H1 (cell line): ENCODE results near the gene PRSS36. TPM values are rescaled to one million over a fixed set of nuclear protein-coding genes. Genes with fewer than 3 reads are reported as not detected.

Experiments used
- BACH1 ChIP-seq: IDR thresholded peaks from 2 replicates; pipeline ENCODE4 v1.6.1; 2012; ENCODE audit warnings: low read length, improper control_type of control experiment
- BRCA1 ChIP-seq: IDR thresholded peaks from 2 replicates; pipeline ENCODE4 v1.6.1; 2012; ENCODE audit warnings: low read depth, low read length, improper control_type of control experiment
- CBX5 ChIP-seq: fragments of 300-800, 300-1000 bp; sonication (generic); IDR thresholded peaks from 2 replicates; pipeline ENCODE4 v1.7.1; 2016; ENCODE audit warnings: antibody characterized with exemption, low read length, low read depth
- CBX8 ChIP-seq: fragments of 300-800, 300-1000 bp; sonication (generic); IDR thresholded peaks from 2 replicates; pipeline ENCODE4 v1.7.1; 2016; ENCODE audit warnings: low read depth, low read length, borderline replicate concordance
- CHD2 ChIP-seq: IDR thresholded peaks from 2 replicates; pipeline ENCODE4 v1.6.1; 2012; ENCODE audit warnings: low read length, improper control_type of control experiment
- CREB1 ChIP-seq: IDR thresholded peaks from 2 replicates; pipeline ENCODE4 v1.6.1; 2012; ENCODE audit warnings: inconsistent platforms
- EGR1 ChIP-seq: IDR thresholded peaks from 2 replicates; pipeline ENCODE4 v1.6.1; 2011; ENCODE audit warnings: low read depth, low read length, borderline replicate concordance
- GABPA ChIP-seq: IDR thresholded peaks from 2 replicates; pipeline ENCODE4 v1.6.1; 2011; ENCODE audit warnings: mild to moderate bottlenecking, low read length, moderate library complexity, borderline replicate concordance; ENCODE audit not compliant: insufficient read depth
- JUN ChIP-seq: IDR thresholded peaks from 2 replicates; pipeline ENCODE4 v1.6.1; 2011; ENCODE audit warnings: low read depth, mild to moderate bottlenecking, improper control_type of control experiment, low read length
- KDM1A ChIP-seq: fragments of 200-600, 300-600 bp; sonication (generic); IDR thresholded peaks from 2 replicates; pipeline ENCODE4 v1.7.1; 2016; ENCODE audit warnings: mild to moderate bottlenecking, low read length, borderline replicate concordance
- KDM4A ChIP-seq: IDR thresholded peaks from one replicate; pipeline ENCODE4 v1.7.1; 2012; ENCODE audit warnings: low read depth, mild to moderate bottlenecking, moderate library complexity, low read length, inconsistent platforms; ENCODE audit not compliant: severe bottlenecking
- MAFK ChIP-seq: IDR thresholded peaks from 2 replicates; pipeline ENCODE4 v1.6.1; 2012; ENCODE audit warnings: low read depth, mild to moderate bottlenecking, improper control_type of control experiment, low read length
- NANOG ChIP-seq: IDR thresholded peaks from 2 replicates; pipeline ENCODE4 v1.6.1; 2011; ENCODE audit warnings: low read length, low read depth, mild to moderate bottlenecking, inconsistent platforms; ENCODE audit not compliant: insufficient read depth, poor library complexity, severe bottlenecking
- NRF1 ChIP-seq: IDR thresholded peaks from 2 replicates; pipeline ENCODE4 v1.6.1; 2011; ENCODE audit warnings: mild to moderate bottlenecking, low read depth, low read length, improper control_type of control experiment
- PHF8 ChIP-seq: fragments of 200-600 bp; sonication (generic); conservative IDR thresholded peaks from 2 replicates; pipeline ENCODE4 v1.7.1; 2012; ENCODE audit warnings: low read depth, mild to moderate bottlenecking, inconsistent platforms, low read length, moderate library complexity
- RAD21 ChIP-seq, 2 experiments: IDR thresholded peaks in 1 of 2; conservative IDR thresholded peaks in 1 of 2; 2 replicates each; pipeline ENCODE4 v1.6.1; 2011; ENCODE audit warnings: low read depth in 2 of 2, low read length in 2 of 2, improper control_type of control experiment in 1 of 2, inconsistent platforms in 1 of 2, mild to moderate bottlenecking in 1 of 2, moderate library complexity in 1 of 2
- RXRA ChIP-seq: IDR thresholded peaks from 2 replicates; pipeline ENCODE4 v1.6.1; 2011; ENCODE audit warnings: low read depth, mild to moderate bottlenecking, low read length, moderate library complexity; ENCODE audit not compliant: insufficient read depth
- SIRT6 ChIP-seq: IDR thresholded peaks from one replicate; pipeline ENCODE4 v1.7.1; 2012; ENCODE audit warnings: low read length, inconsistent platforms
- SP4 ChIP-seq: IDR thresholded peaks from 2 replicates; pipeline ENCODE4 v1.6.1; 2012; ENCODE audit warnings: low read length, inconsistent platforms
- SUZ12 ChIP-seq: fragments of 200-600 bp; sonication (generic); IDR thresholded peaks from 2 replicates; pipeline ENCODE4 v1.6.1; 2012; ENCODE audit warnings: mild to moderate bottlenecking, inconsistent platforms, low read length, moderate library complexity, mixed read lengths
- TBP ChIP-seq: IDR thresholded peaks from 2 replicates; pipeline ENCODE4 v1.6.1; 2011; ENCODE audit warnings: low read depth, low read length, improper control_type of control experiment
- YY1 ChIP-seq: IDR thresholded peaks from 2 replicates; pipeline ENCODE4 v1.6.1; 2011; ENCODE audit warnings: low read depth, mild to moderate bottlenecking, low read length
- ZNF274 ChIP-seq: IDR thresholded peaks from 2 replicates; pipeline ENCODE4 v1.7.0; 2012; ENCODE audit warnings: low read length, borderline replicate concordance; ENCODE audit errors: extremely low read depth
- polyA plus RNA-seq, 7 experiments: library from polyadenylated mRNA; depleted of rRNA in 3 of 7; stranded (reverse) in 5 of 7; unstranded in 2 of 7; fragments of >200 nt in 5 of 7; fragments of 200-250 nt in 2 of 7; gene quantifications; 1 replicate in 5 of 7; 2 replicates in 1 of 7; 4 replicates in 1 of 7; pipeline versions ENCODE4 v1.2.1 to v1.2.3, GENCODE V29; 2011 to 2013; ENCODE audit warnings: missing spikeins in 2 of 7, mixed read lengths in 2 of 7
- total RNA-seq: library from RNA; stranded (reverse); fragmentation: NEBNext Ultra II Directional; extraction: Animal tissue kit (Norgen Biotek cat#: 25700); gene quantifications from 2 replicates; pipeline ENCODE4 v1.2.1, GENCODE V29; 2021
- TF ChIP-seq, protein P1 (sequence below), 3 experiments: IDR thresholded peaks; 1 replicate in 2 of 3; 2 replicates in 1 of 3; pipeline versions ENCODE4 v1.5.1 to v1.6.1; 2011; ENCODE audit warnings: low read length in 3 of 3, mild to moderate bottlenecking in 3 of 3, inconsistent platforms in 2 of 3, low read depth in 1 of 3, moderate library complexity in 1 of 3; ENCODE audit not compliant: insufficient read depth in 1 of 3; ENCODE audit errors: control extremely low read depth in 1 of 3

Gene PRSS36
- total and polyA plus RNA-seq, 2 of the 8 experiments (the other 6 are each of a cell fraction or from before 2014, with no cell fraction given), result 1.3 to 1.9 TPM

DNA sequence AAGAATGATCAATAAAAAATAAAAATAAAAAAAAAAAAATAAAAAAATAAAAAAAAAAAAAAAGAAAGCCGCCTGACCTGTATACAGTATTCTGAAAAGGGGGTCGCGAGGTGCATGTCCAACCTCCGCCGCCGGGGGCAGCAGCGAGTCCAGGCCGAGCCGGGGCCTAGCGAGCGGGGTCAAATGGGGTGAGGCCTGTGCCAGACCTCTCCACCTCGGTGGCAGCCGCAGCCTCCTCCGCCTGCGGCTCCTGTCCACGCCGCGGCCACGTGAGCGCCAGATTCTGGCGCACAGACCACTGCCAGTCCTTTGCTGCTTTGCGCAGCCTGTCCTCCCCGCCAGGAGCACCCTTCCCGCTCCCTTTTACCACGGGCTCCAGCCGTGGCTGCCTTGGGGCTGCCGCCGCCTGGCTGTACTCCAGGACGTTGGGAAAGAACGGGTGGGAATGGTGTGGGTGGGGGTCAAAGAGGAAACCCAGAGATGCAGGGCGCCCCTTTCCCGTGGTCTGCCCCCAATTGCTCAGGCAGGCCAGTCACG, 44.1 kb downstream of the PRSS36 start (continued):
- no peak for TF ChIP-seq KDM1A
- TF ChIP-seq RXRA, result peak; percentile 85
- TF ChIP-seq SP4, result no peak
- no peak for TF ChIP-seq KDM4A
- no peak for TF ChIP-seq CBX5
- peak; percentile 53; the same call in 1 of the 2 replicates for TF ChIP-seq BACH1
- no peak for TF ChIP-seq SIRT6
- no peak for TF ChIP-seq JUN
- no peak for TF ChIP-seq MAFK
- no peak for TF ChIP-seq NRF1
- TF ChIP-seq GABPA, result no peak
- TF ChIP-seq TBP, result 0 out of 2 replicates have a peak, but pooled peaks have one; percentile 26
- no peak for TF ChIP-seq NANOG
- TF ChIP-seq ZNF274, result no peak
- TF ChIP-seq, protein P1, sequence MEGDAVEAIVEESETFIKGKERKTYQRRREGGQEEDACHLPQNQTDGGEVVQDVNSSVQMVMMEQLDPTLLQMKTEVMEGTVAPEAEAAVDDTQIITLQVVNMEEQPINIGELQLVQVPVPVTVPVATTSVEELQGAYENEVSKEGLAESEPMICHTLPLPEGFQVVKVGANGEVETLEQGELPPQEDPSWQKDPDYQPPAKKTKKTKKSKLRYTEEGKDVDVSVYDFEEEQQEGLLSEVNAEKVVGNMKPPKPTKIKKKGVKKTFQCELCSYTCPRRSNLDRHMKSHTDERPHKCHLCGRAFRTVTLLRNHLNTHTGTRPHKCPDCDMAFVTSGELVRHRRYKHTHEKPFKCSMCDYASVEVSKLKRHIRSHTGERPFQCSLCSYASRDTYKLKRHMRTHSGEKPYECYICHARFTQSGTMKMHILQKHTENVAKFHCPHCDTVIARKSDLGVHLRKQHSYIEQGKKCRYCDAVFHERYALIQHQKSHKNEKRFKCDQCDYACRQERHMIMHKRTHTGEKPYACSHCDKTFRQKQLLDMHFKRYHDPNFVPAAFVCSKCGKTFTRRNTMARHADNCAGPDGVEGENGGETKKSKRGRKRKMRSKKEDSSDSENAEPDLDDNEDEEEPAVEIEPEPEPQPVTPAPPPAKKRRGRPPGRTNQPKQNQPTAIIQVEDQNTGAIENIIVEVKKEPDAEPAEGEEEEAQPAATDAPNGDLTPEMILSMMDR (IDR thresholded peaks at IDR 0.05; ENCODE audit: control extremely low read depth in 1 of 3, insufficient read depth in 1 of 3, low read depth in 1 of 3, low read length in 3 of 3), result peak; percentile 66 to 87 (median 73)
- TF ChIP-seq CBX8, result no peak
- TF ChIP-seq RAD21 (IDR thresholded peaks at IDR 0.05 in 1 of 2, conservative IDR thresholded peaks at IDR 0.05 in 1 of 2; ENCODE audit: low read depth in 2 of 2, low read length in 2 of 2), result peak; percentile 43 to 53
- no peak for TF ChIP-seq SUZ12
- TF ChIP-seq PHF8, result no peak
- peak; percentile 29; the same call in 1 of the 2 replicates for TF ChIP-seq CREB1
- TF ChIP-seq BRCA1, result no peak
- no peak for TF ChIP-seq EGR1
- no peak for TF ChIP-seq YY1
- no peak for TF ChIP-seq CHD2
